Liver (tissue), 9 donors: ENCODE measurements around the gene GOLT1B. TPM values are rescaled to one million over a fixed set of nuclear protein-coding genes. Genes with fewer than 3 reads are reported as not detected.

ENCODE experiments used
- DNase-seq: peaks from one replicate; pipeline ENCODE4 v3.0.0-alpha.2; 2017; ENCODE audit warnings: low spot score
- H3K27ac ChIP-seq, 2 donors: one replicate each; pipeline ENCODE4 v1.7.0; 2013; ENCODE audit warnings: inconsistent platforms in 2 of 2, low read length in 2 of 2, control low read depth in 1 of 2, low read depth in 1 of 2, mild to moderate bottlenecking in 1 of 2
- H3K27me3 ChIP-seq, 4 donors: one replicate each; pipeline versions ENCODE4 v1.6.1 to v1.7.0; 2013; ENCODE audit warnings: low read length in 3 of 4, inconsistent platforms in 1 of 4, mild to moderate bottlenecking in 1 of 4, moderate library complexity in 1 of 4; ENCODE audit not compliant: control insufficient read depth in 4 of 4, insufficient read depth in 4 of 4
- H3K36me3 ChIP-seq, 4 donors: one replicate each; pipeline versions ENCODE4 v1.6.1 to v1.7.0; 2013; ENCODE audit warnings: low read length in 3 of 4, mild to moderate bottlenecking in 3 of 4, low read depth in 1 of 4, moderate library complexity in 1 of 4; ENCODE audit not compliant: control insufficient read depth in 4 of 4, insufficient read depth in 3 of 4
- H3K4me1 ChIP-seq, 4 donors: one replicate each; pipeline versions ENCODE4 v1.6.1 to v1.7.0; 2013; ENCODE audit warnings: low read length in 3 of 4, mild to moderate bottlenecking in 3 of 4, moderate library complexity in 1 of 4; ENCODE audit not compliant: control insufficient read depth in 4 of 4, insufficient read depth in 4 of 4
- H3K4me3 ChIP-seq, 3 donors: one replicate each; pipeline versions ENCODE4 v1.6.1 to v1.7.0; 2013; ENCODE audit warnings: low read length in 3 of 3, control low read depth in 1 of 3, low read depth in 1 of 3, mild to moderate bottlenecking in 1 of 3
- H3K9ac ChIP-seq, 2 donors: one replicate each; pipeline ENCODE4 v1.7.0; 2013; ENCODE audit warnings: low read length in 2 of 2, mild to moderate bottlenecking in 2 of 2, moderate library complexity in 2 of 2, control low read depth in 1 of 2, low read depth in 1 of 2
- H3K9me3 ChIP-seq, 4 donors: one replicate each; pipeline versions ENCODE4 v1.6.1 to v1.7.0; 2013; ENCODE audit warnings: low read length in 3 of 4; ENCODE audit not compliant: control insufficient read depth in 4 of 4
- EGR1 ChIP-seq, 2 donors: IDR thresholded peaks; 2 replicates each; pipeline ENCODE4 v1.6.1; 2016 to 2018; ENCODE audit warnings: antibody characterized with exemption in 2 of 2, low read depth in 2 of 2
- FOXA1 ChIP-seq: IDR thresholded peaks from 2 replicates; pipeline ENCODE4 v1.6.1; 2016; ENCODE audit warnings: antibody characterized with exemption
- FOXA2 ChIP-seq: IDR thresholded peaks from 2 replicates; pipeline ENCODE4 v1.6.1; 2016; ENCODE audit warnings: antibody characterized with exemption
- GABPA ChIP-seq, 2 donors: IDR thresholded peaks in 1 of 2; conservative IDR thresholded peaks in 1 of 2; 2 replicates each; pipeline ENCODE4 v1.6.1; 2016; ENCODE audit warnings: antibody characterized with exemption in 2 of 2, mild to moderate bottlenecking in 1 of 2, moderate library complexity in 1 of 2
- HNF4G ChIP-seq: IDR thresholded peaks from 2 replicates; pipeline ENCODE4 v1.6.1; 2016; ENCODE audit warnings: antibody characterized with exemption
- JUND ChIP-seq, 2 donors: IDR thresholded peaks; 2 replicates each; pipeline ENCODE4 v1.6.1; 2016; ENCODE audit warnings: antibody characterized with exemption in 2 of 2
- NR2F2 ChIP-seq: IDR thresholded peaks from 2 replicates; pipeline ENCODE4 v1.6.1; 2016; ENCODE audit warnings: antibody characterized with exemption
- RAD21 ChIP-seq, 2 donors: IDR thresholded peaks; 2 replicates each; pipeline ENCODE4 v1.6.1; 2016; ENCODE audit warnings: antibody characterized with exemption in 2 of 2, mild to moderate bottlenecking in 2 of 2
- RXRA ChIP-seq, 2 donors: IDR thresholded peaks; 2 replicates each; pipeline ENCODE4 v1.6.1; 2017 to 2018; ENCODE audit warnings: antibody characterized with exemption in 2 of 2, mild to moderate bottlenecking in 1 of 2
- SP1 ChIP-seq: IDR thresholded peaks from 2 replicates; pipeline ENCODE4 v1.6.1; 2018; ENCODE audit warnings: antibody characterized with exemption, mild to moderate bottlenecking
- TAF1 ChIP-seq: conservative IDR thresholded peaks from 2 replicates; pipeline ENCODE4 v1.6.1; 2016; ENCODE audit warnings: antibody characterized with exemption, mild to moderate bottlenecking
- YY1 ChIP-seq: IDR thresholded peaks from 2 replicates; pipeline ENCODE4 v1.6.1; 2016; ENCODE audit warnings: antibody characterized with exemption, mild to moderate bottlenecking
- WGBS: extraction: QIAGEN DNeasy Blood & Tissue Kit; methylation state at CpG from one replicate; pipeline ENCODE4 v1.1.7; 2013; 5-methylcytosine and 5-hydroxymethylcytosine counted together
- polyA plus RNA-seq, 2 donors: library from polyadenylated mRNA; stranded (reverse) in 1 of 2; unstranded in 1 of 2; fragments of 200-250 nt in 1 of 2; fragments of >200 nt in 1 of 2; fragmentation: Nextera tagmentation in 1 of 2; extraction: Ambion mirVana in 1 of 2; gene quantifications; one replicate each; pipeline versions ENCODE4 v1.2.1 to v1.2.3, GENCODE V29; 2013 to 2015
- total RNA-seq, 2 donors: library from RNA; depleted of rRNA; stranded (reverse); fragments of >200 nt; gene quantifications; one replicate each; pipeline ENCODE4 v1.2.3, GENCODE V29; 2014
- TF ChIP-seq, protein P1 (sequence below): IDR thresholded peaks from 2 replicates; pipeline ENCODE4 v1.6.1; 2016; ENCODE audit warnings: antibody characterized with exemption
- TF ChIP-seq, protein P2 (sequence below): IDR thresholded peaks from 2 replicates; pipeline ENCODE4 v1.6.1; 2016; ENCODE audit warnings: antibody characterized with exemption
- TF ChIP-seq, protein P3 (sequence below): IDR thresholded peaks from 2 replicates; pipeline ENCODE4 v1.6.1; 2016; ENCODE audit warnings: antibody characterized with exemption, mild to moderate bottlenecking
- TF ChIP-seq, protein P4 (sequence below): IDR thresholded peaks from 2 replicates; pipeline ENCODE4 v1.6.1; 2016; ENCODE audit warnings: antibody characterized with exemption
- donor health status: healthy.
- donor health status: healthy.
- donor health status: healthy.
- donor health status: healthy.
- donor health status: healthy.

The GOLT1B gene
- total and polyA plus RNA-seq, 4 donors, result 11.0 to 36.9 (median 17.3) TPM

DNA sequence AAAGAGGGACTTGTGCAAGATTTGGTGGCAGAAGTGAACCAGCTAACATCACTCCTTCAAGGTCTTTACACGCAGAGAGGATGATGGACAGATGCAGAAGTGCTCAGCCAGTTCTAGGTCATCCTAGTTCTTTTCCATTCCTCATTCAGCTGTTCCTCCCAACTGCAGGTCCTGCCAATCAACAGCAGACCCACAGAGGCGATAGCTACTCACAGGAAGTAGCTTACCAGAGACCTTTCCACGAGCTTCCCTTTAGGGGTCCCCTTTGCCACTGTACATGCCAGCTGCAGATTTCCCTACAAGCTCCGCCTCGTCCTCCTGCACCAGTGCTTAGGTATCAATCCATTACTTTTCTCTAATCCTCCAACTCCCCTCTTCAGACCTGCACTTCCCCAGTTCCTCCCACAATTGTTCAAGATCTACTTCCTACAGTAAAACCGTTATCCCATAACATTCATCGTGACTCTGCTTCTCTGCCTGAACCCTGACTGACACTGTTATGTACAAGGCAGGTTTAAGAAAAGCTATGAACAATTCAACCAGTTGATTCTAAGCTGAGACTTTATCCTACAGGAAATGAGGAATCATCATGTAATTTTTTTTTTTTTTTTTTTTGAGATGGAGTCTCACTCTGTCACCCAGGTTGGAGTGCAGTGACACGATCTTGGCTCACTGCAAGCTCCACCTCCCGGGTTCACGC is 22.7 kb upstream of the GOLT1B start:
- Histone ChIP-seq H3K9me3 (no peaks in the 10 kb centered on the region), H3K9ac (no peak overlapping the region), H3K4me3 (no peak overlapping the region), H3K4me1 (no peaks in the 10 kb centered on the region), H3K27me3 (no peaks in the 10 kb centered on the region), H3K27ac (no peak overlapping the region), H3K36me3 (peaks cover 3 to 53% (median 22%) of the 10 kb centered on the region in 4 donors)
- WGBS, result 91% methylated on average over 10 of the region's 10 CpGs
- TF ChIP-seq, protein P1, sequence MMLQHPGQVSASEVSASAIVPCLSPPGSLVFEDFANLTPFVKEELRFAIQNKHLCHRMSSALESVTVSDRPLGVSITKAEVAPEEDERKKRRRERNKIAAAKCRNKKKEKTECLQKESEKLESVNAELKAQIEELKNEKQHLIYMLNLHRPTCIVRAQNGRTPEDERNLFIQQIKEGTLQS, result no peak
- no peak for TF ChIP-seq YY1
- DNase-seq, result no peak

DNA sequence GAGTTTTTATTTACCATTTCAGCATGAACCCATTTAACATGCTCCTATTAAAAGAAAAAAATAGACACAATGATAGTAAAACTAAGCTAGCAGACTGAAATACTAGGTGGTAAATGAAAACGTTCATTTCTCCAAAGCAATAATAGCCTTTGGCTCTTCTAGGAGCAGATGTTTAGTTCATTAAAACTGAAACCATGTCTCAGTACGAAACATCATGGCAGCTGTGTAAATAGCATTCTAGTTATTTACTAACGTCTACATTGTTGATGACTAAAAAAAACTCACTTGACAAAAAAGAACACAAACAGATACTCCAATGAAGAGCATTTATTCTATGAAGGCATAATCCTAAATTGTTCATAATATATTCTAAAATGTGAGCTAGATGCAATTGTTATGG is 18.1 kb upstream of the GOLT1B start:
- Histone ChIP-seq H3K27ac (no peak overlapping the region), H3K36me3 (peaks cover 3 to 40% (median 15%) of the 10 kb centered on the region in 4 donors), H3K9ac (no peak overlapping the region), H3K4me3 (no peak overlapping the region), H3K9me3 (no peaks in the 10 kb centered on the region), H3K27me3 (no peaks in the 10 kb centered on the region), H3K4me1 (no peaks in the 10 kb centered on the region)
- 91% methylated on average over 3 of the region's 3 CpGs for WGBS
- no peak for DNase-seq
- TF ChIP-seq NR2F2 (no peak), RAD21 (IDR thresholded peaks at IDR 0.05) (no peak), HNF4G (no peak), JUND (IDR thresholded peaks at IDR 0.05) (no peak), GABPA (IDR thresholded peaks at IDR 0.05 in 1 of 2, conservative IDR thresholded peaks at IDR 0.05 in 1 of 2) (no peak), RXRA (IDR thresholded peaks at IDR 0.05) (no peak)
- TF ChIP-seq, protein P2, sequence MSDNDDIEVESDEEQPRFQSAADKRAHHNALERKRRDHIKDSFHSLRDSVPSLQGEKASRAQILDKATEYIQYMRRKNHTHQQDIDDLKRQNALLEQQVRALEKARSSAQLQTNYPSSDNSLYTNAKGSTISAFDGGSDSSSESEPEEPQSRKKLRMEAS, result no peak
- TF ChIP-seq, protein P3, sequence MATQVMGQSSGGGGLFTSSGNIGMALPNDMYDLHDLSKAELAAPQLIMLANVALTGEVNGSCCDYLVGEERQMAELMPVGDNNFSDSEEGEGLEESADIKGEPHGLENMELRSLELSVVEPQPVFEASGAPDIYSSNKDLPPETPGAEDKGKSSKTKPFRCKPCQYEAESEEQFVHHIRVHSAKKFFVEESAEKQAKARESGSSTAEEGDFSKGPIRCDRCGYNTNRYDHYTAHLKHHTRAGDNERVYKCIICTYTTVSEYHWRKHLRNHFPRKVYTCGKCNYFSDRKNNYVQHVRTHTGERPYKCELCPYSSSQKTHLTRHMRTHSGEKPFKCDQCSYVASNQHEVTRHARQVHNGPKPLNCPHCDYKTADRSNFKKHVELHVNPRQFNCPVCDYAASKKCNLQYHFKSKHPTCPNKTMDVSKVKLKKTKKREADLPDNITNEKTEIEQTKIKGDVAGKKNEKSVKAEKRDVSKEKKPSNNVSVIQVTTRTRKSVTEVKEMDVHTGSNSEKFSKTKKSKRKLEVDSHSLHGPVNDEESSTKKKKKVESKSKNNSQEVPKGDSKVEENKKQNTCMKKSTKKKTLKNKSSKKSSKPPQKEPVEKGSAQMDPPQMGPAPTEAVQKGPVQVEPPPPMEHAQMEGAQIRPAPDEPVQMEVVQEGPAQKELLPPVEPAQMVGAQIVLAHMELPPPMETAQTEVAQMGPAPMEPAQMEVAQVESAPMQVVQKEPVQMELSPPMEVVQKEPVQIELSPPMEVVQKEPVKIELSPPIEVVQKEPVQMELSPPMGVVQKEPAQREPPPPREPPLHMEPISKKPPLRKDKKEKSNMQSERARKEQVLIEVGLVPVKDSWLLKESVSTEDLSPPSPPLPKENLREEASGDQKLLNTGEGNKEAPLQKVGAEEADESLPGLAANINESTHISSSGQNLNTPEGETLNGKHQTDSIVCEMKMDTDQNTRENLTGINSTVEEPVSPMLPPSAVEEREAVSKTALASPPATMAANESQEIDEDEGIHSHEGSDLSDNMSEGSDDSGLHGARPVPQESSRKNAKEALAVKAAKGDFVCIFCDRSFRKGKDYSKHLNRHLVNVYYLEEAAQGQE, result no peak

DNA sequence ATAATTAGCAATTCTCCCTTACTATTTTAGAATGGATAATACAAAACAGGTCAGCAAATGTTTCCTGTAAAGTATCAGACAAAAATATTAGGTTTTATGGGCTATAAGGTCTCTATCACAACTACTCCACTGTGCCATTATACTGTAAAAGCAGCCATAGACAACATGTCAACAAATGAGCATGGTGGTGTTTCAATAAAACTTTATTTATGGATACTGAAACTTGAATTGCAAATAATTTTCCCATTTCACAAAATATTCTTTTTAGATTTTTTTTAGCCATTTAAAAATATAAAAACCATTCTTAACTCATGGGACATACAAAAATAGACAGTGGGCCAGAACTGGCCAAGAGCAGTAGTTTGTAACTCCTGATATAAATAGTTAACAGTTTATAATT is 15.6 kb upstream of the GOLT1B start:
- Histone ChIP-seq H3K4me3 (no peak overlapping the region), H3K4me1 (no peaks in the 10 kb centered on the region), H3K27me3 (no peaks in the 10 kb centered on the region), H3K9ac (no peak overlapping the region), H3K27ac (no peak overlapping the region), H3K9me3 (no peaks in the 10 kb centered on the region), H3K36me3 (peaks cover 2 to 26% (median 21%) of the 10 kb centered on the region in 4 donors)
- DNase-seq, result no peak
- TF ChIP-seq FOXA2 (no peak), TAF1 (no peak), SP1 (no peak), FOXA1 (no peak), RAD21 (IDR thresholded peaks at IDR 0.05) (no peak), GABPA (IDR thresholded peaks at IDR 0.05 in 1 of 2, conservative IDR thresholded peaks at IDR 0.05 in 1 of 2) (no peak), NR2F2 (no peak), EGR1 (IDR thresholded peaks at IDR 0.05; ENCODE audit: low read depth in 2 of 2) (no peak)
- TF ChIP-seq, protein P2, result no peak
- TF ChIP-seq, protein P4, sequence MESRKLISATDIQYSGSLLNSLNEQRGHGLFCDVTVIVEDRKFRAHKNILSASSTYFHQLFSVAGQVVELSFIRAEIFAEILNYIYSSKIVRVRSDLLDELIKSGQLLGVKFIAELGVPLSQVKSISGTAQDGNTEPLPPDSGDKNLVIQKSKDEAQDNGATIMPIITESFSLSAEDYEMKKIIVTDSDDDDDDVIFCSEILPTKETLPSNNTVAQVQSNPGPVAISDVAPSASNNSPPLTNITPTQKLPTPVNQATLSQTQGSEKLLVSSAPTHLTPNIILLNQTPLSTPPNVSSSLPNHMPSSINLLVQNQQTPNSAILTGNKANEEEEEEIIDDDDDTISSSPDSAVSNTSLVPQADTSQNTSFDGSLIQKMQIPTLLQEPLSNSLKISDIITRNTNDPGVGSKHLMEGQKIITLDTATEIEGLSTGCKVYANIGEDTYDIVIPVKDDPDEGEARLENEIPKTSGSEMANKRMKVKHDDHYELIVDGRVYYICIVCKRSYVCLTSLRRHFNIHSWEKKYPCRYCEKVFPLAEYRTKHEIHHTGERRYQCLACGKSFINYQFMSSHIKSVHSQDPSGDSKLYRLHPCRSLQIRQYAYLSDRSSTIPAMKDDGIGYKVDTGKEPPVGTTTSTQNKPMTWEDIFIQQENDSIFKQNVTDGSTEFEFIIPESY, result no peak
- TF ChIP-seq, protein P1, result no peak
- TF ChIP-seq, protein P3, result no peak
